Measurements from ENCODE around the gene MPPE1. TPM values are rescaled to one million over a fixed set of nuclear protein-coding genes. Genes with fewer than 3 reads are reported as not detected.

MPPE1 gene
- total and polyA plus RNA-seq, 10 of the 15 experiments (the other 5 are each of a cell fraction or from before 2014, with no cell fraction given): 13.8 to 34.5 (median 27.6) TPM

DNA sequence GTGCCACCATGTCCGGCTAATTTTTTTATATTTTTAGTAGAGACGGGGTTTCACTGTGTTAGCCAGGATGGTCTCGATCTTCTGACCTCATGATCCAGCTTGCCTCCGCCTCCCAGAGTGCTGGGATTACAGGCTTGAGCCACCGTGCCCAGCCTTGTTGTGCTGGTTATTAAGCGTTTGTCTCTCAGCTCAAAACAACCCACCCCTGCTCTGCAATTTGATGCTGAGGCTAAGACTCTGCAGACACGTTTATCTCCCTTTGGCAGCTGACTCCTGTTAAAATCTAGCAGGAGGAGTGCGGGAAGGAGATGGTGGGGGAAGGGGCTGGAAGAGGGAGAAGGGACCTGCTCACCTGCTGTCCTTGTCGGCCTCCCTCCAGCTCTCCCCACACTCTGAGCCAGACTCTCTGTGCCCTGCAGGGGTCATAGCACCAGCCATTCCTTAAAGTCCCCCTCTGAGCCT, 43.3 kb upstream of the MPPE1 start:
- H3K9ac ChIP-seq (ENCODE audit: control insufficient read depth, insufficient read depth, low read length): no peak overlapping the region

More for the DNA sequence above, 43.3 kb upstream of the MPPE1 start:
- Histone ChIP-seq H3K4me2 (ENCODE audit: control insufficient read depth, insufficient read depth) (no peak overlapping the region), H3K27ac (ENCODE audit: control insufficient read depth, insufficient read depth) (no peak overlapping the region), H3K4me1 (ENCODE audit: control insufficient read depth, insufficient read depth, low read length) (no peaks in the 10 kb centered on the region), H3K79me2 (ENCODE audit: control insufficient read depth, insufficient read depth, low read length) (no peaks in the 10 kb centered on the region), H3K9me3 (replicated peaks; ENCODE audit: control insufficient read depth, insufficient read depth, low read length) (no peaks in the 10 kb centered on the region; the same call in 2 of the 3 replicates), H3K27me3 (replicated peaks in 1 of 2; ENCODE audit: control insufficient read depth in 2 of 2, insufficient read depth in 2 of 2, low read length in 1 of 2) (no peaks in the 10 kb centered on the region), H3K36me3 (ENCODE audit: control insufficient read depth in 2 of 2, insufficient read depth in 2 of 2, low read length in 1 of 2) (no peaks in the 10 kb centered on the region), H4K20me1 (ENCODE audit: control insufficient read depth, insufficient read depth) (no peaks in the 10 kb centered on the region), H3K4me3 (no peak overlapping the region), H2AFZ (ENCODE audit: control insufficient read depth, low read depth, low read length) (no peak overlapping the region)
- in situ Hi-C loops (cut with MboI) (no loop called here), intact Hi-C loops (cut with micrococcal nuclease; ENCODE audit: unreplicated experiment) (no loop called here)
- no TSS peak for BruUV-seq (replicated peaks)
- 60% methylated on average over 9 of the region's 9 CpGs for WGBS (ENCODE audit: insufficient coverage, insufficient replicate concordance, low lambda C conversion rate, missing lambda C conversion rate)
- TF ChIP-seq, protein P1, sequence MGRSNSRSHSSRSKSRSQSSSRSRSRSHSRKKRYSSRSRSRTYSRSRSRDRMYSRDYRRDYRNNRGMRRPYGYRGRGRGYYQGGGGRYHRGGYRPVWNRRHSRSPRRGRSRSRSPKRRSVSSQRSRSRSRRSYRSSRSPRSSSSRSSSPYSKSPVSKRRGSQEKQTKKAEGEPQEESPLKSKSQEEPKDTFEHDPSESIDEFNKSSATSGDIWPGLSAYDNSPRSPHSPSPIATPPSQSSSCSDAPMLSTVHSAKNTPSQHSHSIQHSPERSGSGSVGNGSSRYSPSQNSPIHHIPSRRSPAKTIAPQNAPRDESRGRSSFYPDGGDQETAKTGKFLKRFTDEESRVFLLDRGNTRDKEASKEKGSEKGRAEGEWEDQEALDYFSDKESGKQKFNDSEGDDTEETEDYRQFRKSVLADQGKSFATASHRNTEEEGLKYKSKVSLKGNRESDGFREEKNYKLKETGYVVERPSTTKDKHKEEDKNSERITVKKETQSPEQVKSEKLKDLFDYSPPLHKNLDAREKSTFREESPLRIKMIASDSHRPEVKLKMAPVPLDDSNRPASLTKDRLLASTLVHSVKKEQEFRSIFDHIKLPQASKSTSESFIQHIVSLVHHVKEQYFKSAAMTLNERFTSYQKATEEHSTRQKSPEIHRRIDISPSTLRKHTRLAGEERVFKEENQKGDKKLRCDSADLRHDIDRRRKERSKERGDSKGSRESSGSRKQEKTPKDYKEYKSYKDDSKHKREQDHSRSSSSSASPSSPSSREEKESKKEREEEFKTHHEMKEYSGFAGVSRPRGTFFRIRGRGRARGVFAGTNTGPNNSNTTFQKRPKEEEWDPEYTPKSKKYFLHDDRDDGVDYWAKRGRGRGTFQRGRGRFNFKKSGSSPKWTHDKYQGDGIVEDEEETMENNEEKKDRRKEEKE (IDR thresholded peaks at IDR 0.05): no peak
- TF ChIP-seq, protein P2, sequence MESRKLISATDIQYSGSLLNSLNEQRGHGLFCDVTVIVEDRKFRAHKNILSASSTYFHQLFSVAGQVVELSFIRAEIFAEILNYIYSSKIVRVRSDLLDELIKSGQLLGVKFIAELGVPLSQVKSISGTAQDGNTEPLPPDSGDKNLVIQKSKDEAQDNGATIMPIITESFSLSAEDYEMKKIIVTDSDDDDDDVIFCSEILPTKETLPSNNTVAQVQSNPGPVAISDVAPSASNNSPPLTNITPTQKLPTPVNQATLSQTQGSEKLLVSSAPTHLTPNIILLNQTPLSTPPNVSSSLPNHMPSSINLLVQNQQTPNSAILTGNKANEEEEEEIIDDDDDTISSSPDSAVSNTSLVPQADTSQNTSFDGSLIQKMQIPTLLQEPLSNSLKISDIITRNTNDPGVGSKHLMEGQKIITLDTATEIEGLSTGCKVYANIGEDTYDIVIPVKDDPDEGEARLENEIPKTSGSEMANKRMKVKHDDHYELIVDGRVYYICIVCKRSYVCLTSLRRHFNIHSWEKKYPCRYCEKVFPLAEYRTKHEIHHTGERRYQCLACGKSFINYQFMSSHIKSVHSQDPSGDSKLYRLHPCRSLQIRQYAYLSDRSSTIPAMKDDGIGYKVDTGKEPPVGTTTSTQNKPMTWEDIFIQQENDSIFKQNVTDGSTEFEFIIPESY (IDR thresholded peaks at IDR 0.05): no peak
- TF ChIP-seq FOXK2 (IDR thresholded peaks at IDR 0.05) (no peak), HDGF (IDR thresholded peaks at IDR 0.05) (no peak), CREB1 (IDR thresholded peaks at IDR 0.05; ENCODE audit: low read depth) (no peak), NFXL1 (IDR thresholded peaks at IDR 0.05; ENCODE audit: borderline replicate concordance) (no peak), POLR2AphosphoS5 (IDR thresholded peaks at IDR 0.05; ENCODE audit: low read length) (no peak), ATF2 (IDR thresholded peaks at IDR 0.05; ENCODE audit: low read length) (no peak), HSF1 (IDR thresholded peaks at IDR 0.05; ENCODE audit: low read depth, low read length) (no peak)
- TF ChIP-seq, protein P3, sequence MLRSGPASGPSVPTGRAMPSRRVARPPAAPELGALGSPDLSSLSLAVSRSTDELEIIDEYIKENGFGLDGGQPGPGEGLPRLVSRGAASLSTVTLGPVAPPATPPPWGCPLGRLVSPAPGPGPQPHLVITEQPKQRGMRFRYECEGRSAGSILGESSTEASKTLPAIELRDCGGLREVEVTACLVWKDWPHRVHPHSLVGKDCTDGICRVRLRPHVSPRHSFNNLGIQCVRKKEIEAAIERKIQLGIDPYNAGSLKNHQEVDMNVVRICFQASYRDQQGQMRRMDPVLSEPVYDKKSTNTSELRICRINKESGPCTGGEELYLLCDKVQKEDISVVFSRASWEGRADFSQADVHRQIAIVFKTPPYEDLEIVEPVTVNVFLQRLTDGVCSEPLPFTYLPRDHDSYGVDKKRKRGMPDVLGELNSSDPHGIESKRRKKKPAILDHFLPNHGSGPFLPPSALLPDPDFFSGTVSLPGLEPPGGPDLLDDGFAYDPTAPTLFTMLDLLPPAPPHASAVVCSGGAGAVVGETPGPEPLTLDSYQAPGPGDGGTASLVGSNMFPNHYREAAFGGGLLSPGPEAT (IDR thresholded peaks at IDR 0.05; ENCODE audit: low read depth): no peak
- no peak for FAIRE-seq
- ChIA-PET RAD21 (ENCODE audit: unreplicated experiment) (no interaction called here), CTCF (interaction anchor here (4.5 kb wide), 1 partner anchor 13 kb away, joined by 21 read pairs; no protein-coding TSS in a partner anchor), SMC1A (ENCODE audit: uncharacterized antibody, unreplicated experiment) (interaction anchor here (1.2 kb wide), 1 partner anchor 13 kb away, joined by 3 read pairs; no protein-coding TSS in a partner anchor), POLR2A (no interaction called here)
- no peak for DNase-seq (ENCODE audit: low read depth, low spot score)
- no peak for ATAC-seq

Measured in GM12878 (cell line).